H1 (cell line): Measurements from ENCODE around the gene ZDHHC8. TPM values are rescaled to one million over a fixed set of nuclear protein-coding genes. Genes with fewer than 3 reads are reported as not detected.

Source experiments
- CTCF ChIA-PET: fragments of 300-600 bp; sonication (Branson Sonifier 250); formaldehyde crosslinking; loops from one replicate; lab custom pipeline; 2021; ENCODE audit not compliant: partially characterized antibody; lab: Charles Lee
- POLR2A ChIA-PET: fragments of 300-600 bp; sonication (Branson Sonifier 250); formaldehyde crosslinking; loops from one replicate; lab custom pipeline; 2021; ENCODE audit warnings: inconsistent platforms; ENCODE audit not compliant: partially characterized antibody; lab: Charles Lee
- DNase-seq, 2 experiments: peaks; one replicate each; pipeline versions ENCODE4 v3.0.0 to v3.0.0-alpha.2; 2010 to 2022; ENCODE audit warnings: low spot score in 2 of 2, low read depth in 1 of 2, mixed read lengths in 1 of 2
- FAIRE-seq: peaks from 2 replicates; lab custom pipeline; 2011; peaks lifted over from hg19 to GRCh38; lab: Jason Lieb, UNC
- H2AFZ ChIP-seq: 2 replicates; pipeline ENCODE4 v1.8.1; 2012; ENCODE audit warnings: low read length, inconsistent platforms
- H2AK5ac ChIP-seq: 2 replicates; pipeline ENCODE4 v1.6.1; 2013; ENCODE audit warnings: low read depth, low read length
- H2BK120ac ChIP-seq: replicated peaks from 2 replicates; pipeline ENCODE3; 2013; ENCODE audit warnings: low read depth, low read length, inconsistent platforms
- H2BK12ac ChIP-seq: 2 replicates; pipeline ENCODE4 v1.6.1; 2013; ENCODE audit warnings: low read depth, low read length
- H2BK15ac ChIP-seq: 2 replicates; pipeline ENCODE4 v1.6.1; 2013; ENCODE audit warnings: low read length
- H2BK20ac ChIP-seq: 2 replicates; pipeline ENCODE4 v1.6.1; 2013; ENCODE audit warnings: low read length
- H2BK5ac ChIP-seq: 2 replicates; pipeline ENCODE4 v1.6.1; 2013; ENCODE audit warnings: low read depth, low read length
- H3K14ac ChIP-seq: 2 replicates; pipeline ENCODE4 v1.6.1; 2013; ENCODE audit warnings: inconsistent platforms; ENCODE audit not compliant: insufficient read length
- H3K18ac ChIP-seq: 2 replicates; pipeline ENCODE4 v1.6.1; 2013; ENCODE audit warnings: low read length; ENCODE audit errors: extremely low read depth
- H3K23ac ChIP-seq: 2 replicates; pipeline ENCODE4 v1.6.1; 2013; ENCODE audit warnings: inconsistent platforms; ENCODE audit not compliant: insufficient read length
- H3K23me2 ChIP-seq: 2 replicates; pipeline ENCODE4 v1.6.1; 2013; ENCODE audit warnings: low read depth, low read length
- H3K27ac ChIP-seq: 2 replicates; pipeline ENCODE4 v1.6.1; 2011; ENCODE audit warnings: low read depth, low read length, inconsistent platforms
- H3K27me3 ChIP-seq, 4 experiments: replicated peaks in 1 of 4; 1 replicate in 1 of 4; 2 replicates in 3 of 4; pipeline versions ENCODE4 v1.6.1 to v1.8.1; 2011 to 2013; ENCODE audit warnings: low read length in 3 of 4, mild to moderate bottlenecking in 3 of 4, inconsistent platforms in 2 of 4, mixed read lengths in 2 of 4, moderate library complexity in 1 of 4; ENCODE audit not compliant: control insufficient read depth in 3 of 4, insufficient read depth in 3 of 4; ENCODE audit errors: extremely low read depth in 1 of 4
- H3K36me3 ChIP-seq, 4 experiments: 2 replicates each; pipeline versions ENCODE4 v1.6.1 to v1.8.1; 2011 to 2013; ENCODE audit warnings: mild to moderate bottlenecking in 4 of 4, low read length in 3 of 4, moderate library complexity in 2 of 4, control low read depth in 1 of 4, inconsistent platforms in 1 of 4; ENCODE audit not compliant: insufficient read depth in 4 of 4, control insufficient read depth in 2 of 4
- H3K4ac ChIP-seq: replicated peaks from 2 replicates; pipeline ENCODE3; 2013; ENCODE audit warnings: low read length, low read depth, mixed read lengths, inconsistent platforms; ENCODE audit not compliant: insufficient read length
- H3K4me1 ChIP-seq, 4 experiments: replicated peaks in 1 of 4; 1 replicate in 1 of 4; 2 replicates in 3 of 4; pipeline versions ENCODE4 v1.6.1 to v1.8.1; 2011 to 2013; ENCODE audit warnings: low read length in 3 of 4, inconsistent platforms in 2 of 4, mixed read lengths in 1 of 4; ENCODE audit not compliant: insufficient read depth in 4 of 4, control insufficient read depth in 3 of 4
- H3K4me2 ChIP-seq, 2 experiments: 2 replicates each; pipeline versions ENCODE4 v1.6.1 to v1.8.1; 2011 to 2013; ENCODE audit warnings: low read depth in 2 of 2, low read length in 2 of 2, control low read depth in 1 of 2, inconsistent platforms in 1 of 2, mild to moderate bottlenecking in 1 of 2; ENCODE audit not compliant: insufficient read depth in 1 of 2
- H3K4me3 ChIP-seq, 4 experiments: fragments of 200-600, 300-600 bp in 1 of 4; sonication (generic), shearing (Covaris generic), sonication (Bioruptor Twin) in 1 of 4; 2 replicates each; pipeline versions ENCODE4 v1.5.1 to v1.8.1; 2011 to 2016; ENCODE audit warnings: low read length in 4 of 4, low read depth in 3 of 4, control low read depth in 2 of 4, inconsistent platforms in 2 of 4, mild to moderate bottlenecking in 2 of 4, mixed read lengths in 1 of 4, moderate library complexity in 1 of 4; ENCODE audit not compliant: insufficient read depth in 2 of 4; ENCODE audit errors: extremely low read depth in 1 of 4
- H3K56ac ChIP-seq: replicated peaks from 2 replicates; pipeline ENCODE3; 2013; ENCODE audit warnings: low read depth, mild to moderate bottlenecking, mixed read lengths, low read length, inconsistent platforms; ENCODE audit not compliant: insufficient read length
- H3K79me1 ChIP-seq: 2 replicates; pipeline ENCODE4 v1.6.1; 2013; ENCODE audit warnings: low read depth, low read length, control low read depth
- H3K79me2 ChIP-seq, 2 experiments: 2 replicates each; pipeline versions ENCODE4 v1.6.1 to v1.8.1; 2012 to 2013; ENCODE audit warnings: low read length in 2 of 2, mild to moderate bottlenecking in 2 of 2, inconsistent platforms in 1 of 2; ENCODE audit not compliant: insufficient read depth in 2 of 2, control insufficient read depth in 1 of 2
- H3K9ac ChIP-seq, 4 experiments: replicated peaks in 1 of 4; 1 replicate in 1 of 4; 2 replicates in 3 of 4; pipeline versions ENCODE4 v1.6.1 to v1.8.1; 2011 to 2013; ENCODE audit warnings: low read depth in 3 of 4, low read length in 3 of 4, control low read depth in 2 of 4, mild to moderate bottlenecking in 2 of 4, moderate library complexity in 2 of 4, inconsistent platforms in 1 of 4; ENCODE audit errors: extremely low read depth in 1 of 4
- H3K9me3 ChIP-seq, 2 experiments: 2 replicates each; pipeline versions ENCODE4 v1.6.1 to v1.8.1; 2012 to 2013; ENCODE audit warnings: mild to moderate bottlenecking in 2 of 2, moderate library complexity in 2 of 2, control low read depth in 1 of 2, inconsistent platforms in 1 of 2, low read depth in 1 of 2, low read length in 1 of 2, mixed read lengths in 1 of 2; ENCODE audit not compliant: insufficient read depth in 2 of 2
- H4K20me1 ChIP-seq, 2 experiments: replicated peaks in 1 of 2; 2 replicates each; pipeline versions ENCODE3 to v1.8.1; 2011 to 2013; ENCODE audit warnings: inconsistent platforms in 2 of 2, low read length in 2 of 2, mild to moderate bottlenecking in 1 of 2; ENCODE audit not compliant: insufficient read depth in 2 of 2, control insufficient read depth in 1 of 2
- H4K5ac ChIP-seq: 2 replicates; pipeline ENCODE4 v1.6.1; 2013; ENCODE audit warnings: low read length, low read depth, mixed read lengths, inconsistent platforms; ENCODE audit not compliant: insufficient read length
- H4K8ac ChIP-seq: 2 replicates; pipeline ENCODE4 v1.8.0; 2013; ENCODE audit warnings: mild to moderate bottlenecking, moderate library complexity, low read length, inconsistent platforms; ENCODE audit not compliant: insufficient read depth; ENCODE audit errors: extremely low read depth
- H4K91ac ChIP-seq: replicated peaks from 2 replicates; pipeline ENCODE3; 2013; ENCODE audit warnings: low read length, mixed read lengths, inconsistent platforms; ENCODE audit not compliant: insufficient read length
- CHD2 ChIP-seq: IDR thresholded peaks from 2 replicates; pipeline ENCODE4 v1.6.1; 2012; ENCODE audit warnings: low read length, improper control_type of control experiment
- CTBP2 ChIP-seq: IDR thresholded peaks from 2 replicates; pipeline ENCODE4 v1.7.0; 2011; ENCODE audit warnings: borderline replicate concordance, mild to moderate bottlenecking, moderate library complexity, mixed read lengths, low read length; ENCODE audit not compliant: insufficient read depth, insufficient read length
- PHF8 ChIP-seq: fragments of 200-600 bp; sonication (generic); conservative IDR thresholded peaks from 2 replicates; pipeline ENCODE4 v1.7.1; 2012; ENCODE audit warnings: low read depth, mild to moderate bottlenecking, inconsistent platforms, low read length, moderate library complexity
- RBBP5 ChIP-seq: IDR thresholded peaks from 2 replicates; pipeline ENCODE4 v1.7.1; 2012; ENCODE audit warnings: low read depth, mild to moderate bottlenecking, inconsistent platforms, low read length, moderate library complexity, borderline replicate concordance
- RFX5 ChIP-seq: IDR thresholded peaks from 2 replicates; pipeline ENCODE4 v1.6.1; 2011; ENCODE audit warnings: low read depth, low read length, improper control_type of control experiment, borderline replicate concordance
- SP2 ChIP-seq: IDR thresholded peaks from 2 replicates; pipeline ENCODE4 v1.6.1; 2012; ENCODE audit warnings: mild to moderate bottlenecking, low read length, inconsistent platforms
- USF2 ChIP-seq: IDR thresholded peaks from 2 replicates; pipeline ENCODE4 v1.6.1; 2011; ENCODE audit warnings: low read length, improper control_type of control experiment
- WGBS, 2 experiments: shearing (Covaris generic) in 1 of 2; methylation state at CpG; one replicate each; pipeline versions ENCODE4 v1.1.6 to v1.1.7; 2013 to 2015; ENCODE audit warnings: low lambda C conversion rate in 2 of 2, mixed read lengths in 2 of 2, inconsistent platforms in 1 of 2, low coverage in 1 of 2, missing lambda C conversion rate in 1 of 2; ENCODE audit not compliant: insufficient replicate concordance in 2 of 2, insufficient coverage in 1 of 2, insufficient read length in 1 of 2; ENCODE audit errors: extremely low coverage in 1 of 2, missing lambda C conversion rate in 1 of 2; 5-methylcytosine and 5-hydroxymethylcytosine counted together
- polyA plus RNA-seq, 7 experiments: library from polyadenylated mRNA; depleted of rRNA in 3 of 7; stranded (reverse) in 5 of 7; unstranded in 2 of 7; fragments of >200 nt in 5 of 7; fragments of 200-250 nt in 2 of 7; gene quantifications; 1 replicate in 5 of 7; 2 replicates in 1 of 7; 4 replicates in 1 of 7; pipeline versions ENCODE4 v1.2.1 to v1.2.3, GENCODE V29; 2011 to 2013; ENCODE audit warnings: missing spikeins in 2 of 7, mixed read lengths in 2 of 7
- total RNA-seq: library from RNA; stranded (reverse); fragmentation: NEBNext Ultra II Directional; extraction: Animal tissue kit (Norgen Biotek cat#: 25700); gene quantifications from 2 replicates; pipeline ENCODE4 v1.2.1, GENCODE V29; 2021
- TF ChIP-seq, protein P1 (sequence below): IDR thresholded peaks from 2 replicates; pipeline ENCODE4 v1.6.1; 2012; ENCODE audit warnings: low read length, inconsistent platforms

ZDHHC8 gene
- total and polyA plus RNA-seq, 2 of the 8 experiments (the other 6 are each of a cell fraction or from before 2014, with no cell fraction given), result 18.6 to 65.6 TPM

DNA sequence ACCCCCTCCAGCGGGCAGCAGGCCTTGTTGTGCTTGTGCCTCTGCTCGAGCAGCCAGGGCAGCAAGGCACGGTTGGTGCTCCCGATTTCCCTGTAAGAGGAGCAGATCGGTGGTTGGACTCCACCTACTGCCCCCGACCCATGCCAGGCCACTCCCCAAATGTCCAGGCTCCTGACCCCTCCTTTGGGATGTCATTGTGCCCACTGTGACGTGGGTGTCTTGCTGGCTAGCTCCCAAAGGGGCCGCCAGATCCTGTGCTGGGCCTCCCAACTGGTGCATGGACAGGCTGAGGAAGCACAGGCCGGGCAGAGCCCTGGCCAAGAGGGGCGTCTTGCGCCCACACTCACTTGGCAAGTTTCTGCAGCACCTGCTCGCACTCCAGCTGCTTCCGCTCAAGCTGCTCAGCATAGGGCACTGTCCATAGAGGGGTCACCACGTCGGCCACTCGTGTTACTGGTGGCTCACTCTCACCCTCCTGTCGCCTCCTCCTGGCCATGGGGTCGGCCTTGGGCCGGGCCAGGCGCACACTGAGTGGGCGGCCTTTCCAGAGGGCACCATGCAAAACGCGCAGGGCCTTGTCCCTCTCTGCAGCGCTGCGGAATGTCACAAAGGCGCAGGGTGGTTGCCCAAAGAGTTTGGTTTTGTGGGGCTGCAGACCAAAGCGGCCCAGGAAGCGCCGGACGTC is 15.8 kb upstream of the ZDHHC8 start, which contains the start of gene RANBP1:
RANBP1 (plus strand) TSS at position 414 of the 685 bp plus-strand sequence; CDS start at position 495, 81 bp downstream.
- Histone ChIP-seq H3K79me2 (peaks cover 26 to 49% of the 10 kb centered on the region in 2 experiments), H2BK12ac (no peak within 1 kb of the TSS), H3K14ac (no peak within 1 kb of the TSS), H2BK120ac (peak within 1 kb of the TSS; percentile 76), H3K36me3 (peaks cover 22 to 41% (median 32%) of the 10 kb centered on the region in 4 experiments), H3K56ac (peak within 1 kb of the TSS; percentile 84), H3K9me3 (no peaks in the 10 kb centered on the region), H3K4me1 (peaks cover 0 to 11% (median 5%) of the 10 kb centered on the region in 4 experiments; a peak in 5 of 7 replicates), H3K27ac (peak within 1 kb of the TSS; percentile 80), H3K23me2 (no peaks in the 10 kb centered on the region; the same call in 1 of the 2 replicates), H2BK20ac (no peak within 1 kb of the TSS), H2BK5ac (peak within 1 kb of the TSS; percentile 90), H3K9ac (peak within 1 kb of the TSS; percentile 57 to 92 (median 84)), H4K20me1 (peaks cover 13 to 15% of the 10 kb centered on the region in 2 experiments), H2BK15ac (no peak within 1 kb of the TSS; the same call in 1 of the 2 replicates), H4K91ac (peak within 1 kb of the TSS; percentile 95), H2AK5ac (no peak within 1 kb of the TSS; the same call in 1 of the 2 replicates), H3K4ac (peak within 1 kb of the TSS; percentile 97), H2AFZ (no peak within 1 kb of the TSS), H3K23ac (no peak within 1 kb of the TSS), H4K8ac (peak within 1 kb of the TSS; percentile 92), H4K5ac (peak within 1 kb of the TSS; percentile 81), H3K4me3 (peak within 1 kb of the TSS; percentile 80 to 96 (median 93)), H3K18ac (peak within 1 kb of the TSS; percentile 60; the same call in 1 of the 2 replicates), H3K79me1 (peaks cover 7% of the 10 kb centered on the region; the same call in 1 of the 2 replicates), H3K27me3 (no peaks in the 10 kb centered on the region), H3K4me2 (peak within 1 kb of the TSS; percentile 63 to 92)
- ChIA-PET CTCF (interaction anchor here (0.8 to 2.2 kb wide), 9 partner anchors 8 to 41 kb away, joined by 3 to 9 read pairs (median 4); no protein-coding TSS in a partner anchor), POLR2A (interaction anchor here (1.8 to 22.7 kb wide), 4 partner anchors 12 to 143 kb away, joined by 4 to 598 read pairs (median 117); partner anchors contain the start of genes DGCR8 and ZDHHC8)
- WGBS, 2 experiments, result 91% methylated on average over 30 of the region's 30 CpGs; no CpG with 5 or more reads in 1 of the 2 experiments
- FAIRE-seq (no peak), DNase-seq (no peak)
- no peak for TF ChIP-seq SP2
- no peak for TF ChIP-seq USF2
- TF ChIP-seq RFX5, result no peak
- no peak for TF ChIP-seq RBBP5
- no peak for TF ChIP-seq PHF8
- no peak for TF ChIP-seq CTBP2
- TF ChIP-seq, protein P1, sequence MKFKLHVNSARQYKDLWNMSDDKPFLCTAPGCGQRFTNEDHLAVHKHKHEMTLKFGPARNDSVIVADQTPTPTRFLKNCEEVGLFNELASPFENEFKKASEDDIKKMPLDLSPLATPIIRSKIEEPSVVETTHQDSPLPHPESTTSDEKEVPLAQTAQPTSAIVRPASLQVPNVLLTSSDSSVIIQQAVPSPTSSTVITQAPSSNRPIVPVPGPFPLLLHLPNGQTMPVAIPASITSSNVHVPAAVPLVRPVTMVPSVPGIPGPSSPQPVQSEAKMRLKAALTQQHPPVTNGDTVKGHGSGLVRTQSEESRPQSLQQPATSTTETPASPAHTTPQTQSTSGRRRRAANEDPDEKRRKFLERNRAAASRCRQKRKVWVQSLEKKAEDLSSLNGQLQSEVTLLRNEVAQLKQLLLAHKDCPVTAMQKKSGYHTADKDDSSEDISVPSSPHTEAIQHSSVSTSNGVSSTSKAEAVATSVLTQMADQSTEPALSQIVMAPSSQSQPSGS, result no peak
- TF ChIP-seq CHD2, result no peak
